Head of caudate nucleus (tissue), 42 donors: ENCODE results near the gene BYSL.

Source experiments
- DNase-seq, 42 donors: peaks; one replicate each; pipeline versions ENCODE4 v3.0.0 to v3.0.0-alpha.2; 2020 to 2021; ENCODE audit warnings: mixed read lengths in 7 of 42
- intact Hi-C: fragments of 100-400 bp; cut with DNase I; formaldehyde crosslinking; loops from one replicate; pipeline ENCODE4 v1.15.0; 2022

BYSL gene

DNA sequence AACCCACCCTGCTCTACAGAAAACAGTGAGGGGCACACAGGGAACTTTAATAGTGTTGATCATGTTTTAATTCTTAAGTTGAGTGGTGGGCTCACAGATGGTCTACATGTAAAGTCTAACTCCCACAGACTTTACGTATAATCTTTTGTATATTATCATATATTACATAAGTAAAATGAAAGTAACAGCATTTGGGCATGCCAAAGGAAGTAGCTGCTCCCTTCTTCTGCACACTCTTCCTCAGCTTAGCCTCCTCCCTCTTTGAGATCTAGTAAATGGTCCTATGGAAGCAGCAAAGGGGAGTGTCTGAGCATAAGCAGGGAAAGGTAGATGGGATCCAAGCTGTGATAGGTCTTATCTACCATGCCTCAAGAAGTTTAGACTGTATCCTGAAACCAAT, 11.6 kb upstream of the BYSL start:
- no peak for DNase-seq
- intact Hi-C loops = no loop called here

DNA sequence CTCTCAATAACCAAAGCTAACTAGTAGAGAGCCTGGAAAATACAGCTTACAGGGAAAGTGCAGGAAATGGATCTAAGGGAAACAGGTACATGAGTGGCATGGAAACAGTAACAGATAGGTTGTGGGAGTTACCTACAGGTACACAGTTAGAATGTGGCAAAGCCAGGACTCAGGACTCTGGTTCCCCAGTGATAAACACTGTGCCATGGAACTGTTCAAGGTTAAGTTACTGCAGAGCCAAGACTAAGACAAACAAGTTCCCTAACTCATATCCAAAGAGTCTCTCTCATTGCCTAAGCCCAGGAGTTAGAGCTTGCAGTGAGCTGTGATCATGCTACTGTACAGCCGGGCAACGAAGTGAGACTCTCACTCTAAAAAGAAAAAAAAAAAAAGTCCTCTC, 7.0 kb upstream of the BYSL start:
- intact Hi-C loops = no loop called here
- no peak for DNase-seq

DNA sequence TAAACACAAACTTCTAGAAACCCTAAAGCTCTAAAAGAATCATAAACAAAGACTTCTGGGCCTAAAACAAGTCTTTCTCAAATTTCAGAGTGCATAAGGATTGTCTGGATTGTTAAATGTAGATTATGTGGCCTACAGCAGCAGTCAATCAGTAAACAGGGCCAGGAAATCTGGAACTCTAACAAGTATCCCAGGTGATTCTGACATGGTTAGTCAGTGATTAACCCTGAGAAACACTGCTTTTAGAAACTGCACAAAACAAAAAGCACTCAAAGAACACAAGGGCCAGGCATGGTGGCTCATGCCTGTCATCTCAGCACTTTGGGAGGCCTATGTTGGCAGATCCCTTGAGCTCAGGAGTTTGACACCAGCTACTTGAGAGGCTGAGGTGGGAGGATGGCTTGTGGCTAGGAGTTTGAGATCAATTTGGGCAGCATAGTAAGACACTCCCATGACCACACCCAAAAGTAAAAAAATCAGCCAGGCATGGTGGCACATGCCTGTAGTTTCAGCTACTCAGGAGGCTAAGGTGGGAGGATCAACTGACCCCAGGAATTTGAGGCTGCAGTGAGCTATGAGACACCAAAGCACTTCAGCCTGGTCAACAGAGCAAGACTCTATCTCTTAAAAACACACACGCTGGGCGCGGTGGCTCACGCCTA, 6.3 kb upstream of the BYSL start:
- no peak for DNase-seq
- intact Hi-C loops = no loop called here

DNA sequence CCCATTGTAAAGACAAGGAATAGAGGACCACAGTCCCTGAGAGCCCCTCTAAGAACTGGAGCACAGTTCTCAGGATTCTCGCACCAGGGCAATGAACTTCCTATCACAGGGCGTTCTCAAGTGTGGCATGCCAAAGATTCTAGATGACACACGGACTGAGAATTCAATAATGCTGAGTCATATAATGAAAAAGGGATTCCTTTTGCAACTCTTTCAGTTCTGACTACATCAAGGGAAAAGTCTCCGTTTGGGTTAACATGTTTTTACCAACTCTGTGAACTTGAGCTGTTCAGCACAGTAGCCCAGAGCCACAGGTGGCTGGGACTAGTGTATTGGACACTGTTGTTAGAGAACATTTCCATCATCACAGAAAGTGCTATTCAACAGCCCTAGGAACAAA, 3.8 kb upstream of the BYSL start:
- no peak for DNase-seq

DNA sequence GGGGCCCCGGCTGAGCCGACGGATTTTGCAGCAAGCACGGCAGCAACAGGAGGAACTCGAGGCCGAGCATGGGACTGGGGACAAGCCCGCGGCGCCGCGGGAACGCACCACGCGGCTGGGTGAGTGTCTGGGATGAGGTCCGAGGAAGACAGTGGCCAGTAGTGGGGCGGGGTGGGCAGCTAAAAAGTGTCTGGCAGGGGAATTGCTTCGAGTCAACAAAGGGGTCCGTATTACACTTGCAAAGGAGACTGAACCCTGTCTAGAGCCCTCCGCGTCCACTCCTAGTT, 356 bp downstream of the BYSL start:
- intact Hi-C loops = loop anchor here (1.0 to 5.0 kb wide), 4 partner anchors 27 to 296 kb away; partner anchors contain the start of genes MRPS10, TAF8, TOMM6 and USP49
- DNase-seq = no peak

More for the DNA sequence above, 3.8 kb upstream of the BYSL start:
- intact Hi-C loops = no loop called here

DNA sequence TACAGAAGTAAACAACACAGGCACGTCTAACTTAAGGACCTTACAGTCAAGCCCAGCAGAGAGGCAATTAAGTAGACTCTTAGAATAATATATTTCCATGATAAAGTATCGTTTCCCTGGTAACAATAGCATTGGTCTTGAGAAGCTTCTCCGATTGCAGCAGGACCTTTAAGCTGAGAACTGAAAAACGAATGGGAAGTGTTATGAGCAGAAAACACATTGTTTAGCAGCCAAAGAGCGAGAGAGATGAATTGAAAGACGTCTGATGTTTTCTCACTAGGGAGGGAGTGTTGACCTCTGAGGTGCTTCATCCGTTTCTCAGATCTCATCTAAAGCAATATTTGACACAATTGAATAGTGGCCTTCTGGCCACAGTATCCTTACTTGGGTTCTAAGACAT, 855 bp downstream of the BYSL start:
- DNase-seq = no peak
- intact Hi-C loops = loop anchor here (5.0 kb wide), 1 partner anchor 295 kb away; the partner anchor contains the start of gene MRPS10

DNA sequence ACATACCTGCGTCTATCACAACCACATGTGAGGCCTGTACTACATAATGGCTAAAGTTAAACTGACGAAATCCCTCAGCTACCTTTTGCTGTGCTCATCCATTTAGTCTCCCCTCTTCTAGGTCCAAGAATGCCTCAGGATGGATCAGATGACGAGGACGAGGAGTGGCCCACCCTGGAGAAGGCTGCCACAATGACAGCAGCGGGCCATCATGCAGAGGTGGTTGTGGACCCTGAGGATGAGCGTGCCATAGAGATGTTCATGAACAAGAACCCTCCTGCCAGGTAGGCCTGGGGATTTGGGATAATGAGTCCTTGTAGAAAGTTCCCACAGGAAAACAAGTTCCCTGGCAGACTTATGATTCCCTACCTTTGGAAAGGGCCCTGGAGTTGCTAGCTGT, 6.0 kb downstream of the BYSL start:
- no peak for DNase-seq
- intact Hi-C loops = no loop called here

DNA sequence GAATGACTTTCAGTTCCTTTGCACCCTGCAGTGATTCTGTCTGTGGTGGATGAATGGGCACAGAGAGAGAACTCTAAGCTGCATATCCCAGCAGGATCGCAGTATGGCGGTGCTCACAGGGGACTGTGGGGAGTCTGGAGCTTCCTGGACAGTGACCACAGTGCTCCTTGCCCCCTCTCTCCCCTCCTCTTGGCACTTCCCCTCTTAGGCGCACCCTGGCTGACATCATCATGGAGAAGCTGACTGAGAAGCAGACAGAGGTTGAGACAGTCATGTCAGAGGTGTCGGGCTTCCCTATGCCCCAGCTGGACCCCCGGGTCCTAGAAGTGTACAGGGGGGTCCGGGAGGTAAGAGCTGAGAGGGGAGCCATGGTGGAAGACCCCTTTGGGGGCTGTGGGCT, 8.6 kb downstream of the BYSL start:
- intact Hi-C loops = no loop called here
- DNase-seq = no peak

DNA sequence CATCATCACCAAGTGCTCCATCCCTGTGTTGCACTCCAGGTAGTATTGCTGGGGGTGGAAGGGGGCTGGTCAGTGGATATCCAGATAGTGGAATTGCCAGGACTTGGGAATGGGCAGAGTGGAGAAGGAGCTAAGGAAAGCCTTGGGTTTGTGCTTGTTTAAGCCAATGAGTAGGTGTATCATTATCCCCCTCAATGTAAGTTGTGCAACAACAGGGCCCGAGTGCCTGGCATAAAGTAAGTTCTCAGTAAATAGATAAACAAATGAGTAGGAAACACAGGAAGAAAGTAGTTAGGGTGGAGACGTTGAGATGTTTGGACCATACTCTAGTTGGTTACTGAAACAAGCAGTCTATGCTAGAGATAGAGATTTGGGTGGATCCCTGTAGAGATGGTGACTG, 10.5 kb downstream of the BYSL start:
- intact Hi-C loops = no loop called here

DNA sequence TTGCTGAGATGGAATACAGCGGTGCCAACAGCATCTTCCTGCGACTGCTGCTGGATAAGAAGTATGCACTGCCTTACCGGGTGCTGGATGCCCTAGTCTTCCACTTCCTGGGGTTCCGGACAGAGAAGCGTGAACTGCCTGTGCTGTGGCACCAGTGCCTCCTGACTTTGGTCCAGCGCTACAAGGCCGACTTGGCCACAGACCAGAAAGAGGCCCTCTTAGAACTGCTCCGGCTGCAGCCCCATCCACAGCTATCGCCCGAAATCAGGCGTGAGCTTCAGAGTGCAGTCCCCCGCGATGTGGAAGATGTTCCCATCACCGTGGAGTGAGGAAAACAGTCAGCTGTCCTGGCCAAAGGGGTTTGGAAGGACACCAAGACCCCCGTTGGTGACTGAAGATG, 11.1 kb downstream of the BYSL start:
- intact Hi-C loops = no loop called here
- no peak for DNase-seq

More for the DNA sequence above, 10.5 kb downstream of the BYSL start:
- no peak for DNase-seq

DNA sequence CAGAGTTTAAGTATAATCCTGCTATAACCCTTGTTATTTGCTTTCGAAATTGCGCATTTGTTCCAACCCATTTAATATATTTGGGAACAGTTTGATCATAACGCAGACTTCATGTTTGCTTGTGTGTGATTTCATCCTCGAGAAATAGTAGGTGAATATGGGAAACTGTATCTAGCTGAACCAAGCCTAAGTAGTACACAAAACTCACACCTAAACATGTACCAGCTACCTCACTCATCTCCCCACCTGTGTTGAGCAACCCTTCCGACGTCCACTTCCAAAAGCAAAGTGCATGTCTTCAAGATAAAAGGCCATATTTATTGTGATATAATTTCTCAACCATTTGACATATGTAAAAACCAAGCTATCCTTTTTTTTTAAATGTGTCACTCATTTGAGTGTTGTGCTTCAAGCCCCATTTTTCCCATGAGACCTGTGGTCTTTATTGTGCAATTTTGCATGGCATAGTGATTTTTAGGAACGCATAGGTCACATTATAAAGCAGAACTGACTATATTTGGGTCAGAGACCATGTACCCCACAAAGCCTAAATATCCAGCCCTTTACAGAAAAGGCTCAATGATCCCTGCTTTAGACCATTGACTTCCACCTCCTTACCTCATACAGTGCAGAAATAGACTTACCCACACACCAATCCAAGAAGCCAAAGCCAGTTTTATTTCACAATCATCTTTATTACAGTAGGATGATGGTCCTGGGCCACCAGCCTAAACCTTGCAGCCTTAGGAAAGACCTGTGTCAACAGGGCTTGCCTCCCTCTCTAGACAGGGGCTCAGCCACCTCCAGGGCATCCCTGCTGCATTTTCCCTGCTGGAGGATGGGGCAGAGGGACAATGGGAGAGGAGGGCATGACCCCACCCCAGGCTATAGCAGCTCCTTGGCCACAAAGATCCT, 13.2 kb downstream of the BYSL start:
- intact Hi-C loops = loop anchor here (5.0 kb wide), 2 partner anchors 108 to 147 kb away; partner anchors contain the start of gene TOMM6
- no peak for DNase-seq

DNA sequence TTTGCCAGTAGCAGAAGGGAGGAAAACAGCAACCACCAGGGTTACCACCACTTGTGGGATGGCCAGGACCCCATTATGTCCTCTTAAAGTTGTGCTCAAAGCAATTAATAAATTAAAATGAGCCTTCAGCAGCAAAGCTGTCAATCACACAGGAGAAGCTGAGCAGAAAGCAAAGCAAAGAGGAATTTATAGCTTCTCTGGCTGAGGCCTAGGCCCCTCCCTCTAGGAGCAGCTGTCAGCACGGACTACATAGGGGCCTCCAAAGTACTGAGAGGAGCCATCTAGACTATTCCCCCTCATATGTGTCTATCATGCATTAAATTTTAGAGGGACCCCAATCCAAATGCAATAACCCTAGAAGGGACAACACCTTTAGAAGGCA, 13.9 kb downstream of the BYSL start:
- intact Hi-C loops = loop anchor here (5.0 kb wide), 2 partner anchors 107 to 148 kb away; partner anchors contain the start of gene TOMM6
- DNase-seq = no peak

DNA sequence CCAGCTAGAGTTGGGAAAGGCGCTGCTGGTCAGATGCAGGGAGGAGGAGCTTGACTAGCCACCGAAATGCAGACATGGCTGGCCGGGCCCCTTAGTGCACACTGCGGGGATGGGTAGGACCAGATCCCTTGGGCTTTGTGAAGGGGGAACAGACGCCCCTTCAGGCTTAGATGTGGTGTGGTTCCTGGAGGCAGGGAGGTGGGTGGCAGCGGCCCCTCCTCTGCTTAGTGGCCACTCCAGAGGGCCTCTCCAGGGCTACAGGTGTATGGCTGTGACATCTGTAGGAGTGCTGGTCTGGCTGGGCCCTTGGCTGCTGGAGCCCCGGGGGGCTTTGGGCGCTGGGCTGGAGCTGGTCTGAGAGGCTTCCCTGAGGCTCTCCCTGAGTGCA, 14.4 kb downstream of the BYSL start:
- DNase-seq = no peak
- intact Hi-C loops = loop anchor here (5.0 kb wide), 2 partner anchors 107 to 148 kb away; partner anchors contain the start of gene TOMM6

DNA sequence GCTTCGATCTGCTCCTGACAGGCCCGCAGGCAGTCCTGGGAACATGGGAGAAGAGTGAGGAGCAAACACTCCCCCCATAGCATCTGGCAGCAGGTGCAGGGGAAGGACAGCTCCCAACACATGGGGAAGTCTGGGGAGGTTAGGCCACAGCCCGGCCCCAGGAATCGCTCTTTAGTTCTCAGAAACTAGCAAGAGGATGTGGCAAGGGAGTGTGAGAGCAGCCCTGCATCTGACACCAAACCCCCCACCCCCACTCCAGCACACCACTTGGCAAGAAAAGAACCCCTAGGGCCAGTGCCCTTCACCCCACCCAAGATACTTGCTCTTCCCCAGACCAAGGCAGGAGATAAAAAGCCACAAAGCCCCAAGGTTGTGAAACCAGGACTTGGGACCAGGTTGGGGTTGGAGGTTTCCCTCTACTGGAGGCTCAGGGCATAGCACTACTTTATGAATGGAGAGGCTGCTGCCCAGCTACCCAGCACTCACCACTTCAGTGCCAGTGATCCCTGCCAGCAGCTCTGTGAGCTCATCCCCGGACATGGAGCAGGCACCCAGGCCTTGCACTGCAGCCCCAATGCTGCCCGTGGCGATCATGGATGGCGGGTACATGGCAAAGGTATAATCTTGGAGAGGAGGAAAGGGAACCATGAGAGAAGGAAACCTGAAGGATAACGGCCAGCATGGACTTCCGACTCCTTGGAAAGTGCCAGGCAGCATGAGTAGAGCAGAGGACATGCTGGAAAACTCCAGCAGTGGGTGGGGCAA, 15.0 kb downstream of the BYSL start:
- DNase-seq = peak; percentile 49 to 92 (median 82)
- intact Hi-C loops = loop anchor here (5.0 kb wide), 2 partner anchors 106 to 149 kb away; partner anchors contain the start of gene TOMM6

DNA sequence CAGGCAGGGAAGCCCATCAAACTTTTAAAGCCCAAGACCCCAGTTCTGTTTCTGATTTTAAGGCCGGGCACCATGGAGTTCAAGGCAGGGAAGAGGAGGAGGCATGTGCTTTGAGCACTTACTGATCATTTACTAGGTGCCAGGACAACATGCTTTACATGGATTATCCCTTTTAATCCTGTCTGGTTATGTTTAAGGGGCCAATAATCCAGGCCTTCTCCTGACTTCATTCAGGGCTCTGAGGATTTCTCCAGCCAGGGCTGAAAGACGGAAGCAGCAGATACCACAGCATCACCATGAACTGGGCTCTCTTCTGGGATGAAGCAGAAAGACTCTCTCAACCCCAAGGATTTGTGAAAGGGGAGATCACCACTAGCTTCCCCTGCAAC, 16.2 kb downstream of the BYSL start:
- intact Hi-C loops = loop anchor here (5.0 kb wide), 2 partner anchors 105 to 150 kb away; partner anchors contain the start of gene TOMM6
- no peak for DNase-seq

DNA sequence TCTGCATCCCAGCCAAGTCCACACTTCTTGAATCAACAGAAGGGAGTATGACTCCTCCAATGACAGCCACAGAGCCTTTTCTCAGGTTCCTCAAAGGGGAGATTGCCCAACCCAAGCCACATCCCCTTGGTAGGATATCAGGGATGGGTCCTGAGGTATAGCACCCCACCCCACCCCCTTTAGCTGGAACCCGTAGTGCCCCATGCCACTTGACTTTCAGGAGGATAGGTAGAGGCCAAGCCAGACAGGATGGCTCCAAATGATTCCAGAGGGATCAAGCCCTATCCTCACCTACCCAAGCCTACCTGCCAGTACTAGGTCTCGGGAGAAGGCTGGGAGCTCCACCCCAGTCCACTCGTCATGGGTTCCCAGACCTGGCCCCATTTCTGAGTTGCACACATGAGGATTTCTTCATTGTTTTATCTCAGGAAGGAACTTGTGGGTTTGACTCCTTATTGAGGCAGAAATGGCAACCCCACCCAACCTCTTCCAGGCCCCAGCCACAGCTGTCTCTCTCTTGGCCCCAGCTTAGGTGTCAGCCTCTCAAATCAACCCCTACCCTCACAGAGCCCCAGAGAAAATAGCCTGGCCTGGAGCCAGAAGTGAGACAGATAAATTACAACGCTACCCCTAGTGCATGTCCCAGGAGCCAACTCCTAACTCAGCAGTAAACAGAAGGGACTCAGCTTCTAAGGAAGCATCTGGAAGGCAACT, 16.7 kb downstream of the BYSL start:
- intact Hi-C loops = loop anchor here (5.0 kb wide), 2 partner anchors 104 to 151 kb away; partner anchors contain the start of gene TOMM6
- no peak for DNase-seq

DNA sequence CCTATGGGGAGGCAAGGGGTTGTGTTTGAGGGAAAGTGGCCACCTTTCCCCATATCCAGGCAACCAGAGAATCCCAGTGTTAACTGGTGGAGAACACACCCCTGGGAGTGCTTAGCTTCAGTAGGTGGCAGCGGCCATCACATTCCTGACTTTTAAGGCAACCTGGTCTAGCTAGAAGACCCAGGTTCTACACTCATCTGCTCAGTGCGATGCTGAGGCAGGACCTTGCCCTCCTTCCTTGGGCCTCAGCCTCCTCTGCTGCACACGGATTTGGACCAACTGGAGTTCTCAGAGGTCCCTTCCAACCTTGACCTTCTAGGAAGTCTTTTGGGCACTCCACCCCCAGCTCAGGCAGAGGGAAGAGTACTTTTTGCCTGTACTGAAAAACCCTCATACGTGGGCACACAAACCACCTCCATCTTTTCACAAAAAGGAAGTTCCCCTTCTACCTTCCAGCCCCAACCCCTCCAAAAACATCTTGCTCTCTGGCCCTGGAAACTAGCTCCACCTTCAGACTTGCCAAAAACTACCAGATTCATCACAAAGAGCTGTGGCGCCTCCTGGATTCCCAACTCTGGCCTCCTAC, 17.4 kb downstream of the BYSL start:
- peak in 2 of 42 donors; percentile 15 to 49 for DNase-seq
- intact Hi-C loops = loop anchor here (5.0 kb wide), 2 partner anchors 104 to 151 kb away; partner anchors contain the start of gene TOMM6

DNA sequence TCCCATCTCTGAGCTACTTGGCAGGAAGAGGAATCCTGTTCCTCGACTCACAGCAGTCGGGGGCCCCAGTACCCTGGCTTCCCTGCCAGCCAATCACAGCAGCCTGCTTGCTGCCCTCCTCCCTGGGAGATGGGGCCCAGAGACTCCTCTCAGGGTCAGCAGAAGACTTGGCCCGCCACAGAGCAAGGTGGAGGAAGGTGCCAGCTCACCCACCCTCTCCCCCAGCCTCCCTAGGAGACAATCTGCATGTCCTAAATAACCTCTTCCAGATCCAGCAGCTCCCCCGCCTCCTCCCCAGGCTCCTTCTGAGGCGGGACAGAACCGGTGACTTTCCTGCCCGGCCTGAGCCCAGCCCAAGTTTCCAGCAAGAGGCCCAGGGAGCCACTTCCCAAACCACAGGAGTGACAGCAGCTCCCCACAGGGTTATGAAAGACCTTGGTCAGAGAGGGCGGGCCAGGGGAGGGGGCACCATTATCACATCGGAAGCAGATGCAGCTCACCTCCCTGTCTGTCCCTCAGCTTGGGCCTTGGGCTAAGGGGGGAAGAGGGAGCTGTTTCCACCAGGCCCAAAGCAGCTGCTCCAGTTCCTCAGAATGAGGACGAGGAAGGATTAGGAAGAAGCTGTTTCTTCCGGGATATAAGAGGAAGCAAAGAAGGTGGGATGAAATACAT, 18.0 kb downstream of the BYSL start:
- DNase-seq = peak in 29 of 42 donors; percentile 7 to 64 (median 31)
- intact Hi-C loops = loop anchor here (5.0 kb wide), 2 partner anchors 103 to 152 kb away; partner anchors contain the start of gene TOMM6
